Omental fat pad (tissue), 4 donors: ENCODE measurements around the gene ADAMTS14. TPM values are rescaled to one million over a fixed set of nuclear protein-coding genes. Genes with fewer than 3 reads are reported as not detected.

Experiments
- ATAC-seq: fragments of 150-250 bp; one replicate; pipeline ENCODE4 v1.9.1; 2016; ENCODE audit warnings: mild to moderate bottlenecking, moderate library complexity; ENCODE audit not compliant: low FRiP score
- DNase-seq: peaks from one replicate; pipeline ENCODE4 v3.0.0-alpha.2; 2019; ENCODE audit warnings: low spot score
- CTCF ChIP-seq, 3 donors: fragments of 450-650 bp; IDR thresholded peaks; one replicate each; pipeline ENCODE4 v1.5.1; 2016 to 2017; ENCODE audit warnings: antibody characterized with exemption in 3 of 3, mild to moderate bottlenecking in 3 of 3, moderate library complexity in 2 of 3
- total RNA-seq, 4 donors: library from RNA; depleted of rRNA; stranded (reverse); fragments of >200 nt; gene quantifications; one replicate each; pipeline ENCODE4 v1.1.0, GENCODE V29; 2016

The ADAMTS14 gene
- total RNA-seq, 4 donors from 2014 or later = 0.19 to 0.60 (median 0.47) TPM; not detected in 1

- ATAC-seq (no peak), DNase-seq (no peak)
- no peak for TF ChIP-seq CTCF (IDR thresholded peaks at IDR 0.05)
Measured at GRCh38 chr10:70753841-70754621, 81.7 kb downstream of the ADAMTS14 start.

GRCh38 chr10:70756700-70757360, 84.5 kb downstream of the ADAMTS14 start:
- DNase-seq = no peak

GRCh38 chr10:70757856-70758255, 85.5 kb downstream of the ADAMTS14 start:
- no peak for TF ChIP-seq CTCF (IDR thresholded peaks at IDR 0.05)
- ATAC-seq (no peak), DNase-seq (no peak)

More at GRCh38 chr10:70756700-70757360, 84.5 kb downstream of the ADAMTS14 start:
- no peak for TF ChIP-seq CTCF (IDR thresholded peaks at IDR 0.05)
- no peak for ATAC-seq

- TF ChIP-seq CTCF (IDR thresholded peaks at IDR 0.05) = peak in 1 of 3 donors; percentile 31
- peak; percentile 45 for DNase-seq
- ATAC-seq = peak; percentile 37
Measured at GRCh38 chr10:70758757-70759514, 86.6 kb downstream of the ADAMTS14 start.

- TF ChIP-seq CTCF (IDR thresholded peaks at IDR 0.05) = no peak
- no peak for ATAC-seq
- no peak for DNase-seq
Measured at GRCh38 chr10:70759781-70760180, 87.5 kb downstream of the ADAMTS14 start.

GRCh38 chr10:70760271-70760787, 88.0 kb downstream of the ADAMTS14 start:
- DNase-seq = no peak
- ATAC-seq = no peak
- no peak for TF ChIP-seq CTCF (IDR thresholded peaks at IDR 0.05)
